Measurements from ENCODE around the gene CSN2. TPM values are rescaled to one million over a fixed set of nuclear protein-coding genes. Genes with fewer than 3 reads are reported as not detected.
"Not testable (repeated sequence)": the region's sequence is repeated elsewhere in the genome, so short reads cannot be mapped to it uniquely, and the experiment has no call there.

Gene CSN2
- total RNA-seq, 4 donors from 2014 or later, result not detected

- no peaks in the 10 kb centered on the region for H3K9me3 ChIP-seq
- H3K27ac ChIP-seq, result no peak overlapping the region
- no peaks in the 10 kb centered on the region for H3K36me3 ChIP-seq
- no peaks in the 10 kb centered on the region for H3K27me3 ChIP-seq
- H3K4me3 ChIP-seq, result no peak overlapping the region
- DNase-seq, result no peak
- H3K4me1 ChIP-seq, result no peaks in the 10 kb centered on the region
- no peak for TF ChIP-seq POLR2A (IDR thresholded peaks at IDR 0.05)
- TF ChIP-seq, protein P1, sequence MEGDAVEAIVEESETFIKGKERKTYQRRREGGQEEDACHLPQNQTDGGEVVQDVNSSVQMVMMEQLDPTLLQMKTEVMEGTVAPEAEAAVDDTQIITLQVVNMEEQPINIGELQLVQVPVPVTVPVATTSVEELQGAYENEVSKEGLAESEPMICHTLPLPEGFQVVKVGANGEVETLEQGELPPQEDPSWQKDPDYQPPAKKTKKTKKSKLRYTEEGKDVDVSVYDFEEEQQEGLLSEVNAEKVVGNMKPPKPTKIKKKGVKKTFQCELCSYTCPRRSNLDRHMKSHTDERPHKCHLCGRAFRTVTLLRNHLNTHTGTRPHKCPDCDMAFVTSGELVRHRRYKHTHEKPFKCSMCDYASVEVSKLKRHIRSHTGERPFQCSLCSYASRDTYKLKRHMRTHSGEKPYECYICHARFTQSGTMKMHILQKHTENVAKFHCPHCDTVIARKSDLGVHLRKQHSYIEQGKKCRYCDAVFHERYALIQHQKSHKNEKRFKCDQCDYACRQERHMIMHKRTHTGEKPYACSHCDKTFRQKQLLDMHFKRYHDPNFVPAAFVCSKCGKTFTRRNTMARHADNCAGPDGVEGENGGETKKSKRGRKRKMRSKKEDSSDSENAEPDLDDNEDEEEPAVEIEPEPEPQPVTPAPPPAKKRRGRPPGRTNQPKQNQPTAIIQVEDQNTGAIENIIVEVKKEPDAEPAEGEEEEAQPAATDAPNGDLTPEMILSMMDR (IDR thresholded peaks at IDR 0.05), result no peak
Measured at GRCh38 chr4:69970071-69970470, 4.5 kb upstream of the CSN2 start.

- TF ChIP-seq, protein P1 (IDR thresholded peaks at IDR 0.05), result no peak
- Histone ChIP-seq H3K27me3 (no peaks in the 10 kb centered on the region), H3K4me1 (no peaks in the 10 kb centered on the region), H3K36me3 (no peaks in the 10 kb centered on the region), H3K27ac (no peak overlapping the region), H3K4me3 (no peak overlapping the region), H3K9me3 (no peaks in the 10 kb centered on the region)
- DNase-seq, result no peak
Measured at GRCh38 chr4:69957209-69957608, 8.3 kb downstream of the CSN2 start.

GRCh38 chr4:69951602-69952001 is 13.9 kb downstream of the CSN2 start:
- DNase-seq, result no peak
- H3K4me1 ChIP-seq, result no peaks in the 10 kb centered on the region

GRCh38 chr4:69936566-69936965 is 29.0 kb downstream of the CSN2 start:
- H3K27me3 ChIP-seq, result no peaks in the 10 kb centered on the region
- no peaks in the 10 kb centered on the region for H3K36me3 ChIP-seq
- H3K4me3 ChIP-seq, result no peak overlapping the region
- TF ChIP-seq POLR2A (IDR thresholded peaks at IDR 0.05), result no peak
- TF ChIP-seq, protein P1 (IDR thresholded peaks at IDR 0.05), result no peak
- DNase-seq, result no peak
- H3K27ac ChIP-seq, result no peak overlapping the region
- no peaks in the 10 kb centered on the region for H3K4me1 ChIP-seq
- H3K9me3 ChIP-seq, result no peaks in the 10 kb centered on the region

More at GRCh38 chr4:69951602-69952001, 13.9 kb downstream of the CSN2 start:
- TF ChIP-seq POLR2A (IDR thresholded peaks at IDR 0.05), result no peak
- TF ChIP-seq, protein P1 (IDR thresholded peaks at IDR 0.05), result no peak
- no peaks in the 10 kb centered on the region for H3K27me3 ChIP-seq
- no peaks in the 10 kb centered on the region for H3K36me3 ChIP-seq
- H3K9me3 ChIP-seq, result no peaks in the 10 kb centered on the region
- no peak overlapping the region for H3K27ac ChIP-seq
- H3K4me3 ChIP-seq, result no peak overlapping the region

DNA sequence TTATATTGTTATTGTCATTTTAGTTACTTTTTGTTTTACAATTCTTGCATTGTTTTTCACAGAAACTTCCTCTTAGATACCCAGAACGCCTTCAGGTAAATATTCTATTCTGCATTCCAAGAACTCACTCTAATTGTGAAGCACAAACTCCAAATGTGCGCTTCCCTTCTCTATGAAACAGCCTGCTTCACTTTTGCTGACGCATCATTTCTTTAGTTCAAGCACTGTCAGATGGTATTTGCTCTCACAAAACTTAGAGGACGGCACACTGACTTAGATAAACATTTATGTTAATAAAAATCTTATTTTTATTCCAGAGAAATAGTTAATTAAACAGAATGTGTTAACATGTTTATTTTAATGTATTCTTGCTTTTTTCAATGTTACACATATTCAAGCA is 31.4 kb downstream of the CSN2 start:
- TF ChIP-seq, protein P1 (IDR thresholded peaks at IDR 0.05), result no peak
- TF ChIP-seq POLR2A (IDR thresholded peaks at IDR 0.05), result no peak
- no peak overlapping the region for H3K4me3 ChIP-seq
- H3K36me3 ChIP-seq, result no peaks in the 10 kb centered on the region
- H3K27ac ChIP-seq, result no peak overlapping the region
- no peak for DNase-seq
- no peaks in the 10 kb centered on the region for H3K27me3 ChIP-seq
- no peaks in the 10 kb centered on the region for H3K4me1 ChIP-seq
- H3K9me3 ChIP-seq, result no peaks in the 10 kb centered on the region

DNA sequence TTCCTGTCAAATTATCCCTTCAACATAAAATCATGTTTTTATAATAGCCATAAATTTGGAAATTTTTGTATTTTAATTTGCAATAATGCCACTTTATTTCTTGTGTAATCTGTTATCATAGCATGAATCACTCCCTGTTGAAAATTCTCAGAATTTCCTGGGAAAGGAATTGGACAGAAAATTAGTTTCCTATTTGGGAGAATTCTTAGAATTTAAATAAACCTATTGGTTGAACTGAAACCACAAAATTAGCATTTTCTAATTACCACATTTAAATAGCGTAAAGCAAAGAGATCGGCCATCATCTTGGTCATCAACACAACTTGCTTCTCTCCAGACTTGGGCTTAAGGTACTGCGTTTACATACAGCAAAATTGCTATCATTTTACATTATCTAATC is 34.8 kb downstream of the CSN2 start, which contains the start of gene CSN1S1:
CSN1S1 (plus strand) TSS at position 301 of the 400 bp plus-strand sequence. CDS start 1,488 bp downstream, outside the sequence.
- no peak within 1 kb of the TSS for H3K4me3 ChIP-seq
- H3K36me3 ChIP-seq, result no peaks in the 10 kb centered on the region
- no peaks in the 10 kb centered on the region for H3K9me3 ChIP-seq
- TF ChIP-seq, protein P1 (IDR thresholded peaks at IDR 0.05), result no peak
- TF ChIP-seq POLR2A (IDR thresholded peaks at IDR 0.05), result no peak
- no peaks in the 10 kb centered on the region for H3K4me1 ChIP-seq
- no peak for DNase-seq
- no peaks in the 10 kb centered on the region for H3K27me3 ChIP-seq
- no peak within 1 kb of the TSS for H3K27ac ChIP-seq

- H3K27ac ChIP-seq, H3K9me3 ChIP-seq, DNase-seq, H3K4me3 ChIP-seq, H3K27me3 ChIP-seq, H3K4me1 ChIP-seq, H3K36me3 ChIP-seq: not testable (repeated sequence)
Measured at GRCh38 chr4:69923782-69924410, 41.6 kb downstream of the CSN2 start.
